ENCODE measurements around the gene GLRA3. TPM values are rescaled to one million over a fixed set of nuclear protein-coding genes. Genes with fewer than 3 reads are reported as not detected.

GLRA3 gene
- total RNA-seq, 4 donors from 2014 or later: 0.04 TPM; not detected in 3

DNA sequence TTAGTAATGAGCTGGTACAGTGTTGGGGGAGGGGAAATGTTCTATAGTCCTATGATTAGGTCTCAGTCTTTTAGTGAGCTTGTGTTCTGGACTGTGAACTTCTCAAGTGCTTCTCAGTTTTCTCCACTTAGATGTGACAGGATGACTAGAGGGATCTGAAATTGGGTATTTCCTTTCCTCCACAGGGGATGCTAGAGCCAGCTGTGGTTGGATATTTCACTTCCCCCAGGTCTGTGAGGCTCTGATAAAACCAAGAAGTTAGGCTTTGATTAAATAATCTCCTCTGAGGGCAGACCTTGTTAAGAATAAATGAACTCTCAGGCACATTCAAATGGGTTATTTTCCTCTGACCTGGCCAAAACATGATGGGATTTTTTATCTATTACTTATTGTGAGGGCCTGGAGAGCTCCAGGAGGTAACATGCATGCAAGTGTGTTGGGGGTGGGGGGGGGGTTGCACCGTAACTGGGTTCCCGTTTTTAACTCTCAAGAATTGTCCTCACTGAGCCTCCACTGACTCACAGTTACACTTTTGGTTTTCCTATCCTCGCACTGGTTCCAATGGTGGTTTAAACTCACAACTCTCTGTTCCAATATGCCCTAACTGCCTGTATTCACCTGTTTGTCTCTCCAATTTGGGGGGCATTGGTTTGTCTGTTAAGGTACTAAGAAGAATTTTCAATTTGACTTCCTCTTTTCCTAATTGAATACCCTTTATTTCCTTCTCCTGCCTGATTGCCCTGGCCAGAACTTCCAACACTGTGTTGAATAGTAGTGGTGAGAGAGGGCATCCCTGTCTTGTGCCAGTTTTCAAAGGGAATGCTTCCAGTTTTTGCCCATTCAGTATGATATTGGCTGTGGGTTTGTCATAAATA is 28.1 kb upstream of the GLRA3 start:
- 61 to 69% methylated on average over 3 of the region's 3 CpGs for WGBS, 2 donors
- TF ChIP-seq, protein P1, sequence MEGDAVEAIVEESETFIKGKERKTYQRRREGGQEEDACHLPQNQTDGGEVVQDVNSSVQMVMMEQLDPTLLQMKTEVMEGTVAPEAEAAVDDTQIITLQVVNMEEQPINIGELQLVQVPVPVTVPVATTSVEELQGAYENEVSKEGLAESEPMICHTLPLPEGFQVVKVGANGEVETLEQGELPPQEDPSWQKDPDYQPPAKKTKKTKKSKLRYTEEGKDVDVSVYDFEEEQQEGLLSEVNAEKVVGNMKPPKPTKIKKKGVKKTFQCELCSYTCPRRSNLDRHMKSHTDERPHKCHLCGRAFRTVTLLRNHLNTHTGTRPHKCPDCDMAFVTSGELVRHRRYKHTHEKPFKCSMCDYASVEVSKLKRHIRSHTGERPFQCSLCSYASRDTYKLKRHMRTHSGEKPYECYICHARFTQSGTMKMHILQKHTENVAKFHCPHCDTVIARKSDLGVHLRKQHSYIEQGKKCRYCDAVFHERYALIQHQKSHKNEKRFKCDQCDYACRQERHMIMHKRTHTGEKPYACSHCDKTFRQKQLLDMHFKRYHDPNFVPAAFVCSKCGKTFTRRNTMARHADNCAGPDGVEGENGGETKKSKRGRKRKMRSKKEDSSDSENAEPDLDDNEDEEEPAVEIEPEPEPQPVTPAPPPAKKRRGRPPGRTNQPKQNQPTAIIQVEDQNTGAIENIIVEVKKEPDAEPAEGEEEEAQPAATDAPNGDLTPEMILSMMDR (IDR thresholded peaks at IDR 0.05): no peak
- no peak for TF ChIP-seq POLR2A (IDR thresholded peaks at IDR 0.05)
- DNase-seq (ENCODE audit: low spot score in 2 of 2): no peak
- intact Hi-C loops (cut with DNase I; ENCODE audit: low total_unique reads): no loop called here
- no peak overlapping the region for H3K4me3 ChIP-seq (ENCODE audit: low read depth, poor library complexity, severe bottlenecking)

DNA sequence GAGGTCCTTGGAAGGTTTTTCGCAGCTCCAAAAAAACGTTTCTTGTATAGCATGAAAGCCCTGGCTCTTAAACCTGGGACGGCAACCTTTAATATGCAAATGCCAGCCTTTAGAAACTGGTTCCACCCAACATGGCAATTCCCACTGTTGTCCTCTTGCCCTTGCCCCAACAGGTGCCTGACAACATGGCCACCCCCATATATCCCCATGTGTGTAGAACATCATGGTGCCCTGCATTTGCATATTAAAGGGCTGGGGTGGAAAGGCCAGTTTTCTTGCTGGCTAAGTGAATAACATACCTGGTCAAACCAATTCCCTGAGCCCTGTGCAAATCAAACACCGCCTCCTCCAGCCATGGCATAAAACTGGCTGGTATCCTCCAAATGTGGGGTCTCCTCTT is 26.0 kb upstream of the GLRA3 start:
- TF ChIP-seq, protein P1 (IDR thresholded peaks at IDR 0.05): no peak
- no peak for TF ChIP-seq POLR2A (IDR thresholded peaks at IDR 0.05)
- DNase-seq (ENCODE audit: low spot score in 2 of 2): no peak
- intact Hi-C loops (cut with DNase I; ENCODE audit: low total_unique reads): no loop called here
- WGBS, 2 donors: 40 to 53% methylated on average over 4 of the region's 4 CpGs
- no peak overlapping the region for H3K4me3 ChIP-seq (ENCODE audit: low read depth, poor library complexity, severe bottlenecking)

DNA sequence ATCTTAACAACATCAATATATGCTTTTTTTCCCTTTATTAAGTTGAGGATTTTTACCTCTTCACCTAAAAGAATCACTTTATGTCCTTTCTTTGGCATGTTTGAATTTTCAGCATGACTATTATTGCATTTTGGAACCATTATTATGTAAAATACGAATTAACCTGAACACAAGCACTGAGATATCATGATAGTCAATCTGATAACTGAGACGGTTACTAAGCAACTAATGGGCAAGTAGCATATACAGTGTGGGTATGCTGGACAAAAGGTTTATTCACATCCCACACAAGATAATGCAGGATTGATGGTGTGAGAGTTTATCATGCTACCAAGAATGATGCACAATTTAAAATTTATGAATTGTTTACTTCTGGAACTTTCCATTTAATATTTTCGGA is 24.6 kb upstream of the GLRA3 start:
- TF ChIP-seq POLR2A (IDR thresholded peaks at IDR 0.05): no peak
- TF ChIP-seq, protein P1 (IDR thresholded peaks at IDR 0.05): no peak
- DNase-seq (ENCODE audit: low spot score in 2 of 2): no peak
- 77 to 82% methylated on average over 3 of the region's 3 CpGs for WGBS, 2 donors
- intact Hi-C loops (cut with DNase I; ENCODE audit: low total_unique reads): no loop called here
- no peak overlapping the region for H3K4me3 ChIP-seq (ENCODE audit: low read depth, poor library complexity, severe bottlenecking)

DNA sequence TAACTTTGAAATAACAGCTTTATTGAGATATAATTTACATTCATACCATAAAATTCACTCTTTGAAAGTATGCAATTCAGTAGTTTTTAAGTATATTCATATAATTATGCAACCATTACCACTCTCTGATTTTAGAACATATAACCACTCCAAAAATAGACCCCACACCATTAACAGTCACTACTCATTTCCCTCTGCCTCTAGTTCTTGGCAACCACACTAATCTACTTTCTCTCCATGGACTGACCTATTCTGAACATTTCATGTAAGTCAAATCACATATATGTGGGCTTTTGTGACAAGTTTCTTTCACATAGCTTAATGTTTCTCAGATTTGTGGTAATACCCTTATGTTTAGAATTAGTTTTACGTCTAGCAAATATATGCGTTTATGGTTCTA is 19.5 kb upstream of the GLRA3 start:
- WGBS, 2 donors: 83 to 90% methylated on average over 2 of the region's 2 CpGs

DNA sequence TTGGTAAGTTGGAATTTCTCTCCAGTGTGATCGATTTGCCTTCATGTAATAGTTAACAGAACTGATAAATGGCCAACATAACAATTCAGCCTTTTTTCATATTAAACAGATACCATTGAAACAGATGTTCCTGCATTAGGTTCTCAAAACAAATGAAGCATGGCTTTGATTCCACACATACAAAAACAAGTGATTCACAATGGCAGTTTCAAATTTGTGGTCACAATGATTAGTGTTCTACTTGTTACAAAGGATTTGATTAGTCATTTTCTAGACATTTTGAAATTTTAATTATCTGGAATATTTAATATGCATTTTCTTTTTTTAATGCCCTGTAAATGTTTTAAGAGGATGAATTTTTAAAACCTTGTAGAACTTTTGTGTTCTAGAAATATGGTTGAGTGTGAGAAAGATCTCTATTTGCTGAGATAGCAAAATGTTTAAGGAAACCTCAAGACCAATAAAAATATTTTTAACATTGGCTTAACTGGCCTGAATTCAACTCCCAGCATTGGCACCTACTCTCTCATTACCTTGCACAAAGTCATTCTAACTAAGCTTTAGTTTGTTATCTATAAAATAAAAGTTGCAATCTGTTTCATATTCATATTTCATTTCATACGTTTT is 18.9 kb upstream of the GLRA3 start:
- intact Hi-C loops (cut with DNase I; ENCODE audit: low total_unique reads): no loop called here
- no peak for DNase-seq (ENCODE audit: low spot score in 2 of 2)
- H3K4me3 ChIP-seq (ENCODE audit: low read depth, poor library complexity, severe bottlenecking): no peak overlapping the region
- WGBS, 2 donors: 61 to 63% methylated on average over 2 of the region's 2 CpGs
- TF ChIP-seq, protein P1 (IDR thresholded peaks at IDR 0.05): no peak
- TF ChIP-seq POLR2A (IDR thresholded peaks at IDR 0.05): no peak

More for the DNA sequence above, 19.5 kb upstream of the GLRA3 start:
- no peak for DNase-seq (ENCODE audit: low spot score in 2 of 2)
- intact Hi-C loops (cut with DNase I; ENCODE audit: low total_unique reads): no loop called here
- TF ChIP-seq, protein P1 (IDR thresholded peaks at IDR 0.05): no peak
- no peak for TF ChIP-seq POLR2A (IDR thresholded peaks at IDR 0.05)
- no peak overlapping the region for H3K4me3 ChIP-seq (ENCODE audit: low read depth, poor library complexity, severe bottlenecking)

Data from lower leg skin (tissue), 4 donors.